Endothelial cell of umbilical vein (primary cell): ENCODE data around the gene GRK5. TPM values are rescaled to one million over a fixed set of nuclear protein-coding genes. Genes with fewer than 3 reads are reported as not detected.

Experiments
- BruUV-seq: library from RNA; stranded (reverse); fragments of 400-500 nt; replicated peaks from 2 replicates; lab custom pipeline; 2021; lab: Mats Ljungman, UMichigan
- CTCF ChIA-PET: fragments of 300-600, 350-600 bp; sonication (Branson Sonifier 250); formaldehyde crosslinking; loops from one replicate; lab custom pipeline; 2021; ENCODE audit warnings: antibody characterized with exemption, inconsistent platforms; lab: Charles Lee
- POLR2A ChIA-PET: fragments of 300-600, 350-600 bp; sonication (Branson Sonifier 250); formaldehyde crosslinking; loops from one replicate; lab custom pipeline; 2021; ENCODE audit warnings: antibody characterized with exemption, inconsistent platforms; lab: Charles Lee
- DNase-seq: peaks from one replicate; pipeline ENCODE4 v3.0.0-alpha.2; 2011; ENCODE audit warnings: low read depth, low spot score
- FAIRE-seq: peaks from 2 replicates; lab custom pipeline; 2011; peaks lifted over from hg19 to GRCh38; lab: Jason Lieb, UNC
- H2AFZ ChIP-seq: 2 replicates; pipeline ENCODE4 v1.6.0; 2012; ENCODE audit warnings: low read depth, low read length, control low read depth, inconsistent platforms
- H3K27ac ChIP-seq: 2 replicates; pipeline ENCODE4 v1.5.1; 2011; ENCODE audit warnings: low read depth, mild to moderate bottlenecking, control low read depth, low read length, moderate library complexity; ENCODE audit not compliant: insufficient read depth
- H3K27me3 ChIP-seq, 2 experiments: 2 replicates each; pipeline versions ENCODE4 v1.6.0 to v1.6.1; 2011; ENCODE audit warnings: low read length in 2 of 2, mixed read lengths in 1 of 2; ENCODE audit not compliant: control insufficient read depth in 2 of 2, insufficient read depth in 2 of 2
- H3K36me3 ChIP-seq, 2 experiments: 2 replicates in 1 of 2; 3 replicates in 1 of 2; pipeline ENCODE4 v1.5.1; 2011; ENCODE audit warnings: low read length in 2 of 2, mild to moderate bottlenecking in 1 of 2, moderate library complexity in 1 of 2; ENCODE audit not compliant: control insufficient read depth in 2 of 2, insufficient read depth in 2 of 2; ENCODE audit errors: extremely low read depth in 1 of 2
- H3K4me1 ChIP-seq: 3 replicates; pipeline ENCODE4 v1.5.1; 2011; ENCODE audit warnings: mild to moderate bottlenecking, low read length; ENCODE audit not compliant: control insufficient read depth, insufficient read depth; ENCODE audit errors: extremely low read depth
- H3K4me2 ChIP-seq: 2 replicates; pipeline ENCODE4 v1.6.1; 2011; ENCODE audit warnings: low read length, control low read depth, mixed read lengths; ENCODE audit not compliant: insufficient read depth
- H3K4me3 ChIP-seq, 3 experiments: fragments of 200-600 bp in 1 of 3; sonication (generic), shearing (Covaris generic) in 1 of 3; replicated peaks in 1 of 3; 2 replicates each; pipeline ENCODE4 v1.5.1; 2011 to 2016; ENCODE audit warnings: control low read depth in 3 of 3, low read length in 3 of 3, mild to moderate bottlenecking in 2 of 3, inconsistent platforms in 1 of 3, low read depth in 1 of 3, moderate library complexity in 1 of 3; ENCODE audit not compliant: insufficient read depth in 1 of 3
- H3K79me2 ChIP-seq: 2 replicates; pipeline ENCODE4 v1.6.0; 2012; ENCODE audit warnings: low read length, inconsistent platforms; ENCODE audit not compliant: control insufficient read depth, insufficient read depth
- H3K9ac ChIP-seq: replicated peaks from 2 replicates; pipeline ENCODE3; 2011; ENCODE audit warnings: low read length, control low read depth; ENCODE audit not compliant: insufficient read depth; ENCODE audit errors: extremely low read depth
- H3K9me1 ChIP-seq: replicated peaks from 3 replicates; pipeline ENCODE4 v1.6.0; 2011; ENCODE audit warnings: mild to moderate bottlenecking, low read length; ENCODE audit not compliant: control insufficient read depth, insufficient read depth; ENCODE audit errors: extremely low read depth
- H3K9me3 ChIP-seq: replicated peaks from 2 replicates; pipeline ENCODE4 v1.5.1; 2012; ENCODE audit warnings: low read length, inconsistent platforms; ENCODE audit not compliant: control insufficient read depth, insufficient read depth
- H4K20me1 ChIP-seq: replicated peaks from 2 replicates; pipeline ENCODE3; 2011; ENCODE audit warnings: mild to moderate bottlenecking, low read length; ENCODE audit not compliant: control insufficient read depth, insufficient read depth; ENCODE audit errors: extremely low read depth
- CTCF ChIP-seq, 2 donors: IDR thresholded peaks; 1 replicate in 1 of 2; 2 replicates in 1 of 2; pipeline ENCODE4 v1.5.1; 2011; ENCODE audit warnings: low read length in 2 of 2, mild to moderate bottlenecking in 2 of 2, moderate library complexity in 2 of 2, control low read depth in 1 of 2, inconsistent platforms in 1 of 2, low read depth in 1 of 2; ENCODE audit not compliant: insufficient read depth in 1 of 2; ENCODE audit errors: extremely low read depth in 1 of 2
- EZH2 ChIP-seq: IDR thresholded peaks from 2 replicates; pipeline ENCODE4 v1.6.1; 2012; ENCODE audit warnings: borderline replicate concordance, low read depth, mild to moderate bottlenecking, moderate library complexity, low read length, inconsistent platforms; ENCODE audit not compliant: severe bottlenecking
- FOS ChIP-seq: IDR thresholded peaks from 2 replicates; pipeline ENCODE4 v1.6.1; 2011; ENCODE audit warnings: mild to moderate bottlenecking, low read length, moderate library complexity, borderline replicate concordance; ENCODE audit not compliant: insufficient read depth
- GATA2 ChIP-seq: IDR thresholded peaks from 2 replicates; pipeline ENCODE4 v1.7.0; 2011; ENCODE audit warnings: low read depth, mild to moderate bottlenecking, moderate library complexity, mixed read lengths, low read length; ENCODE audit not compliant: insufficient read length, insufficient read depth
- JUN ChIP-seq: IDR thresholded peaks from 2 replicates; pipeline ENCODE4 v1.6.1; 2011; ENCODE audit warnings: borderline replicate concordance, low read depth; ENCODE audit not compliant: insufficient read length, insufficient read depth
- MYC ChIP-seq: IDR thresholded peaks from one replicate; pipeline ENCODE4 v1.6.1; 2011; ENCODE audit warnings: mild to moderate bottlenecking, low read depth, low read length
- POLR2A ChIP-seq: IDR thresholded peaks from 2 replicates; pipeline ENCODE4 v1.6.1; 2012; ENCODE audit warnings: low read depth, mild to moderate bottlenecking, control low read depth, low read length
- POLR2AphosphoS5 ChIP-seq: IDR thresholded peaks from 2 replicates; pipeline ENCODE4 v1.6.1; 2012; ENCODE audit warnings: low read depth, mild to moderate bottlenecking, control low read depth, low read length, moderate library complexity; ENCODE audit not compliant: insufficient read depth
- dilution Hi-C: fragments of 300-500 bp; cut with MboI; formaldehyde crosslinking; loops from one replicate; pipeline ENCODE4 v1.15.0; 2019; ENCODE audit warnings: low sequenced_read_pairs; ENCODE audit not compliant: extremely low pct_ligation_motif_present
- intact Hi-C: fragments of 100-400 bp; cut with micrococcal nuclease; formaldehyde crosslinking; loops from one replicate; pipeline ENCODE4 v1.10.0; 2022
- polyA plus RNA-seq, 4 experiments: library from polyadenylated mRNA; depleted of rRNA in 3 of 4; stranded (reverse) in 3 of 4; unstranded in 1 of 4; fragments of >200 nt; gene quantifications; 2 replicates each; pipeline versions ENCODE4 v1.2.1 to v1.2.3, GENCODE V29; 2011 to 2012; ENCODE audit warnings: missing spikeins in 1 of 4
- total RNA-seq: library from RNA; stranded (reverse); gene quantifications from 2 replicates; pipeline ENCODE4 v1.2.3, GENCODE V29; 2021
- TF ChIP-seq, protein P1 (sequence below): IDR thresholded peaks from 2 replicates; pipeline ENCODE4 v1.6.1; 2011; ENCODE audit not compliant: insufficient read depth, insufficient read length

Gene GRK5
- total and polyA plus RNA-seq, 2 donors (not counting 3 experiments of a cell fraction or from before 2014, with no cell fraction given) = 13.1 to 29.5 TPM

DNA sequence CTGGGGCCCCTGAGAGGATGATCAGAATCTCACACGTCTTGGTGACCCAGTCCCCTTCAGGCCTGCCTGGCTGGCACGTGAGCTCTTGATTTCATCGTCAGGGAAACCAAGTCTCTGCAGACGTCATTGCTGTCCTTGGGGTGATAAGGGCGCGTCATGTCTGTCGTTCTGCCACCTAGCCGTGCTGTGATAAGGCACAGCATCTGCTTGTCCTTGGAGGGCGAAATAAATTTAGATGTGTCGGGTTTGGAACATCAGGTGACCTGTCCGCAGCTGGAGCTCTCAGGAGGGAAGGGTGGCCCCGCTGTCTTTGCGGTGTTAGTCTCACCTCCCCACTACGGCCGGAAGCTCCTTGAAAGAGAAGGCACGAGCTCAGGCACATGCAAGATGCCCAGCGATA lies 129.2 kb downstream of the GRK5 start:
- dilution Hi-C loops = no loop called here
- Histone ChIP-seq H2AFZ (no peak overlapping the region), H3K9ac (no peak overlapping the region), H3K36me3 (no peaks in the 10 kb centered on the region), H3K27ac (peak overlapping the region; percentile 4), H3K9me3 (no peaks in the 10 kb centered on the region), H3K4me3 (no peak overlapping the region), H3K4me1 (peaks cover 33% of the 10 kb centered on the region), H3K79me2 (no peaks in the 10 kb centered on the region), H3K4me2 (no peak overlapping the region), H4K20me1 (no peaks in the 10 kb centered on the region), H3K9me1 (no peaks in the 10 kb centered on the region), H3K27me3 (no peaks in the 10 kb centered on the region)
- ChIA-PET CTCF (interaction anchor here (0.7 to 3.1 kb wide), 9 partner anchors 13 to 138 kb away, joined by 3 to 20 read pairs (median 6); partner anchors contain the start of gene GRK5), POLR2A (no interaction called here)
- intact Hi-C loops = loop anchor here (2.0 kb wide), 1 partner anchor 66 kb away; no protein-coding TSS in a partner anchor
- no peak for FAIRE-seq
- DNase-seq = no peak
- TF ChIP-seq GATA2 (no peak), FOS (no peak)
- TF ChIP-seq, protein P1, sequence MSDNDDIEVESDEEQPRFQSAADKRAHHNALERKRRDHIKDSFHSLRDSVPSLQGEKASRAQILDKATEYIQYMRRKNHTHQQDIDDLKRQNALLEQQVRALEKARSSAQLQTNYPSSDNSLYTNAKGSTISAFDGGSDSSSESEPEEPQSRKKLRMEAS = no peak
- no TSS peak for BruUV-seq

GRCh38 chr10:119337223-119337622 lies 129.9 kb downstream of the GRK5 start:
- CTCF ChIA-PET = interaction anchor here (1.4 to 3.1 kb wide), 5 partner anchors 12 to 134 kb away, joined by 3 to 20 read pairs (median 4); partner anchors contain the start of gene GRK5
- TF ChIP-seq GATA2 (no peak), JUN (no peak), CTCF (IDR thresholded peaks at IDR 0.05; ENCODE audit: extremely low read depth in 1 of 2, insufficient read depth in 1 of 2, low read depth in 1 of 2, low read length in 2 of 2) (no peak), EZH2 (no peak), FOS (no peak), POLR2A (no peak), POLR2AphosphoS5 (no peak), MYC (no peak)
- TF ChIP-seq, protein P1 = no peak
- BruUV-seq = no TSS peak
- no peaks in the 10 kb centered on the region for H3K9me1 ChIP-seq
- no peaks in the 10 kb centered on the region for H3K9me3 ChIP-seq
- intact Hi-C loops = loop anchor here (2.0 kb wide), 1 partner anchor 66 kb away; no protein-coding TSS in a partner anchor
- H3K27ac ChIP-seq = peak overlapping the region; percentile 62
- peaks cover 33% of the 10 kb centered on the region for H3K4me1 ChIP-seq
- H3K9ac ChIP-seq = no peak overlapping the region
- no peak overlapping the region for H3K4me2 ChIP-seq
- no peak overlapping the region for H2AFZ ChIP-seq
- H3K27me3 ChIP-seq = no peaks in the 10 kb centered on the region
- DNase-seq = no peak
- H3K4me3 ChIP-seq = no peak overlapping the region
- no peaks in the 10 kb centered on the region for H3K79me2 ChIP-seq
- POLR2A ChIA-PET = no interaction called here
- H4K20me1 ChIP-seq = no peaks in the 10 kb centered on the region
- no peak for FAIRE-seq
- dilution Hi-C loops = no loop called here
- no peaks in the 10 kb centered on the region for H3K36me3 ChIP-seq
